ENCODE data around the gene CHRNB2. TPM values are rescaled to one million over a fixed set of nuclear protein-coding genes. Genes with fewer than 3 reads are reported as not detected.

CHRNB2 gene
- total RNA-seq, 1 experiment from 2014 or later = not detected

GRCh38 chr1:154626456-154627256 lies 59.1 kb downstream of the CHRNB2 start:
- Histone ChIP-seq H3F3A (ENCODE audit: insufficient read depth, low read depth) (no peaks in the 10 kb centered on the region), H4K20me1 (ENCODE audit: insufficient read depth) (peaks cover 5% of the 10 kb centered on the region; the same call in 1 of the 2 replicates), H3K4me1 (replicated peaks; ENCODE audit: insufficient read depth) (peaks cover 7% of the 10 kb centered on the region), H3K27me3 (ENCODE audit: insufficient read depth, low read depth) (peaks cover 9% of the 10 kb centered on the region), H3K27ac (peak overlapping the region; percentile 28; the same call in 1 of the 2 replicates), H3K4me3 (peak overlapping the region; percentile 95), H3K9me2 (ENCODE audit: insufficient read depth) (no peaks in the 10 kb centered on the region), H3K79me2 (ENCODE audit: low read depth) (peaks cover 50% of the 10 kb centered on the region), H3K36me3 (ENCODE audit: low read depth) (no peaks in the 10 kb centered on the region), H2AFZ (peak overlapping the region; percentile 98), H3K4me2 (peak overlapping the region; percentile 79), H3K9me3 (ENCODE audit: insufficient read depth, low read depth) (no peaks in the 10 kb centered on the region)
- TSS peak; percentile 31 for BruUV-seq (replicated peaks)
- TF ChIP-seq EZH2 (IDR thresholded peaks at IDR 0.05; ENCODE audit: low read depth) = no peak
- TF ChIP-seq CTCF (conservative IDR thresholded peaks at IDR 0.05) = no peak
- no peak for DNase-seq
- CTCF ChIA-PET = no interaction called here
- intact Hi-C loops (cut with micrococcal nuclease; ENCODE audit: unreplicated experiment) = loop anchor here (2.0 to 5.0 kb wide), 2 partner anchors 18 to 311 kb away; partner anchors contain the start of genes ADAR and PMVK
- POLR2A ChIA-PET (ENCODE audit: unreplicated experiment) = interaction anchor here (0.5 to 0.7 kb wide), 3 partner anchors 136 to 839 kb away, joined by 6 to 7 read pairs (median 6); no protein-coding TSS in a partner anchor

GRCh38 chr1:154627257-154628120 lies 59.9 kb downstream of the CHRNB2 start:
- Histone ChIP-seq H3K4me2 (peak overlapping the region; percentile 79), H3K9me2 (ENCODE audit: insufficient read depth) (no peaks in the 10 kb centered on the region), H3K4me1 (replicated peaks; ENCODE audit: insufficient read depth) (peaks cover 7% of the 10 kb centered on the region), H3K27ac (peak overlapping the region; percentile 28), H2AFZ (peak overlapping the region; percentile 98), H3K27me3 (ENCODE audit: insufficient read depth, low read depth) (peaks cover 16% of the 10 kb centered on the region), H3K9me3 (ENCODE audit: insufficient read depth, low read depth) (no peaks in the 10 kb centered on the region), H4K20me1 (ENCODE audit: insufficient read depth) (peaks cover 5% of the 10 kb centered on the region; the same call in 1 of the 2 replicates), H3K36me3 (ENCODE audit: low read depth) (no peaks in the 10 kb centered on the region), H3F3A (ENCODE audit: insufficient read depth, low read depth) (no peaks in the 10 kb centered on the region), H3K4me3 (peak overlapping the region; percentile 95), H3K79me2 (ENCODE audit: low read depth) (peaks cover 50% of the 10 kb centered on the region)
- ChIA-PET CTCF (no interaction called here), POLR2A (ENCODE audit: unreplicated experiment) (interaction anchor here (0.5 kb wide), 1 partner anchor 815 kb away, joined by 6 read pairs; no protein-coding TSS in a partner anchor)
- BruUV-seq (replicated peaks) = no TSS peak
- intact Hi-C loops (cut with micrococcal nuclease; ENCODE audit: unreplicated experiment) = loop anchor here (2.0 to 5.0 kb wide), 2 partner anchors 19 to 310 kb away; partner anchors contain the start of genes ADAR and PMVK
- peak; percentile 74 for DNase-seq
- TF ChIP-seq EZH2 (IDR thresholded peaks at IDR 0.05; ENCODE audit: low read depth) (no peak), CTCF (conservative IDR thresholded peaks at IDR 0.05) (no peak)

- no peaks in the 10 kb centered on the region for H3F3A ChIP-seq (ENCODE audit: insufficient read depth, low read depth)
- peak overlapping the region; percentile 28 for H3K27ac ChIP-seq
- TF ChIP-seq CTCF (conservative IDR thresholded peaks at IDR 0.05) (no peak), EZH2 (IDR thresholded peaks at IDR 0.05; ENCODE audit: low read depth) (no peak)
- H3K4me1 ChIP-seq (replicated peaks; ENCODE audit: insufficient read depth) = peaks cover 7% of the 10 kb centered on the region
- CTCF ChIA-PET = no interaction called here
- intact Hi-C loops (cut with micrococcal nuclease; ENCODE audit: unreplicated experiment) = loop anchor here (5.0 kb wide), 1 partner anchor 309 kb away; the partner anchor contains the start of gene PMVK
- POLR2A ChIA-PET (ENCODE audit: unreplicated experiment) = no interaction called here
- peaks cover 20% of the 10 kb centered on the region for H3K27me3 ChIP-seq (ENCODE audit: insufficient read depth, low read depth)
- peak overlapping the region; percentile 98 for H2AFZ ChIP-seq
- no peaks in the 10 kb centered on the region for H3K9me2 ChIP-seq (ENCODE audit: insufficient read depth)
- BruUV-seq (replicated peaks) = TSS peak; percentile 78
- H3K4me3 ChIP-seq = peak overlapping the region; percentile 95
- no peaks in the 10 kb centered on the region for H3K36me3 ChIP-seq (ENCODE audit: low read depth)
- no peaks in the 10 kb centered on the region for H3K9me3 ChIP-seq (ENCODE audit: insufficient read depth, low read depth)
- peaks cover 3% of the 10 kb centered on the region; the same call in 1 of the 2 replicates for H4K20me1 ChIP-seq (ENCODE audit: insufficient read depth)
- peak overlapping the region; percentile 79 for H3K4me2 ChIP-seq
- no peak for DNase-seq
- peaks cover 46% of the 10 kb centered on the region for H3K79me2 ChIP-seq (ENCODE audit: low read depth)
These were observed 60.5 kb downstream of the CHRNB2 start for GRCh38 chr1:154628121-154628405.
